ENCODE data around the gene AQR. TPM values are rescaled to one million over a fixed set of nuclear protein-coding genes. Genes with fewer than 3 reads are reported as not detected.

Gene AQR
- total and polyA plus RNA-seq, 4 experiments from 2014 or later: 12.9 to 47.6 (median 29.4) TPM

- Mint-ChIP-seq H3K36me3 (no peaks in the 10 kb centered on the region), H3K27me3 (peaks cover 4 to 5% of the 10 kb centered on the region in 2 donors), H3K27ac (no peak overlapping the region), H3K9me3 (no peaks in the 10 kb centered on the region), H3K4me3 (no peak overlapping the region), H3K4me1 (peaks cover 0 to 1% (median 0%) of the 10 kb centered on the region in 4 donors)
- Histone ChIP-seq H3K9me3 (ENCODE audit: control insufficient read depth in 1 of 2, low read length in 2 of 2) (no peaks in the 10 kb centered on the region), H3K4me3 (ENCODE audit: low read length in 2 of 2) (no peak overlapping the region), H3K27ac (ENCODE audit: low read depth, low read length) (no peak overlapping the region), H3K27me3 (ENCODE audit: insufficient read depth, low read length) (no peaks in the 10 kb centered on the region), H3K36me3 (ENCODE audit: insufficient read depth, low read length) (no peaks in the 10 kb centered on the region), H3K4me1 (ENCODE audit: insufficient read depth, low read length) (no peaks in the 10 kb centered on the region)
- intact Hi-C loops (cut with micrococcal nuclease): no loop called here
- CTCF ChIA-PET (ENCODE audit: partially characterized antibody): interaction anchor here (1.2 kb wide), 1 partner anchor 9 kb away, joined by 3 read pairs; no protein-coding TSS in a partner anchor
- DNase-seq: no peak
- POLR2A ChIA-PET (ENCODE audit: partially characterized antibody): interaction anchor here (1.2 kb wide), 1 partner anchor 11 kb away, joined by 3 read pairs; no protein-coding TSS in a partner anchor
These were observed 30.4 kb upstream of the AQR start for GRCh38 chr15:34999906-35000305.

DNA sequence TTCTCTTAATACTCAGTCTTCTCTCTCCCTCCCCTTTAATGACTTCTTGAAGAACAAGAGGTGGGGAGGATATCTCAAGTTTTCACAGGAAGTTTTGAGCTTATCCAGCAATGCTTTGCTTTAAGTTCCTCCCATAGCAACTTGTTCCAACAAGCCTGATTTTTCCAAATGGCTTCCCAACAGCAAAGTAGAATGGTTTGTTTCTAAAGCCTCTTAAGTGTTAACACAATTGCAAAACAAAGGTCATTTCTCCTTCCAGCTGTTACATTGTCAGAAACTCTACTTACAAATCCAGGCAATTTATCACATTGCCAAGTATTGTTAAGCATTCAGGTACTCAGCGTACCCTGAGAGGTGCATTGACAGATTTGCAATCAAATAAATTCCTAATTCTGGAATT, 25.4 kb upstream of the AQR start:
- Histone ChIP-seq H3K27me3 (ENCODE audit: insufficient read depth, low read length) (no peaks in the 10 kb centered on the region), H3K27ac (ENCODE audit: low read depth, low read length) (no peak overlapping the region), H3K4me1 (ENCODE audit: insufficient read depth, low read length) (no peaks in the 10 kb centered on the region), H3K36me3 (ENCODE audit: insufficient read depth, low read length) (no peaks in the 10 kb centered on the region), H3K9me3 (ENCODE audit: control insufficient read depth in 1 of 2, low read length in 2 of 2) (no peaks in the 10 kb centered on the region), H3K4me3 (ENCODE audit: low read length in 2 of 2) (no peak overlapping the region)
- Mint-ChIP-seq H3K36me3 (no peaks in the 10 kb centered on the region), H3K27ac (no peak overlapping the region), H3K9me3 (no peaks in the 10 kb centered on the region), H3K4me1 (peaks cover 2 to 14% (median 11%) of the 10 kb centered on the region in 4 donors), H3K27me3 (peaks cover 4 to 5% of the 10 kb centered on the region in 2 donors), H3K4me3 (no peak overlapping the region)
- intact Hi-C loops (cut with micrococcal nuclease): no loop called here
- no peak for DNase-seq
- ChIA-PET CTCF (ENCODE audit: partially characterized antibody) (interaction anchor here (1.1 kb wide), 1 partner anchor 20 kb away, joined by 3 read pairs; no protein-coding TSS in a partner anchor), POLR2A (ENCODE audit: partially characterized antibody) (no interaction called here)

DNA sequence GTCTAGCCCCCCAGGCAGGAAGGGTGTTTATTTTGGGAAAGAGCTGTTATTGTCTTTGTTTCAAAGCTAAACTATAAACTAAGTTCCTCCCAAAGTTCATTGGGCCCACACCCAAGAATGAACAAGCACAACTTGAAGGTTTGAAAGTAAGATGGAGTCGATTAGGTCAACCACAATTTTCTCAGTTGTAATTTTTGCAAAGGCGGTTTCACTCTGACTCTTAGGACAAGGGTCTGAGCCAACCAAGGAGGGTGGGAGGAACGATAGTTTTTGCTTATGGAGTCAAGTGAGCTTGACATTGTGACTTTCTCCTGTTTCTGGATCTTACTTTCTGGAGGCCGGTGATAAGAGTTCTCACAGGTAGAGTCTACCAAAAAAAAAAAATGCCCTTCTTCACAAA, 24.3 kb upstream of the AQR start:
- ChIA-PET CTCF (ENCODE audit: partially characterized antibody) (no interaction called here), POLR2A (ENCODE audit: partially characterized antibody) (no interaction called here)
- H3K36me3 ChIP-seq (ENCODE audit: insufficient read depth, low read length): no peaks in the 10 kb centered on the region
- H3K27ac ChIP-seq (ENCODE audit: low read depth, low read length): no peak overlapping the region
- intact Hi-C loops (cut with micrococcal nuclease): no loop called here
- no peak overlapping the region for H3K4me3 ChIP-seq (ENCODE audit: low read length in 2 of 2)
- H3K4me1 ChIP-seq (ENCODE audit: insufficient read depth, low read length): peaks cover 7% of the 10 kb centered on the region
- Mint-ChIP-seq H3K9me3 (no peaks in the 10 kb centered on the region), H3K27me3 (peaks cover 4 to 5% of the 10 kb centered on the region in 2 donors), H3K4me3 (no peak overlapping the region), H3K4me1 (peaks cover 9 to 24% (median 16%) of the 10 kb centered on the region in 4 donors), H3K36me3 (no peaks in the 10 kb centered on the region), H3K27ac (no peak overlapping the region)
- DNase-seq: no peak
- no peaks in the 10 kb centered on the region for H3K27me3 ChIP-seq (ENCODE audit: insufficient read depth, low read length)
- H3K9me3 ChIP-seq (ENCODE audit: control insufficient read depth in 1 of 2, low read length in 2 of 2): no peaks in the 10 kb centered on the region

GRCh38 chr15:34993412-34993811, 23.9 kb upstream of the AQR start:
- CTCF ChIA-PET (ENCODE audit: partially characterized antibody): no interaction called here
- intact Hi-C loops (cut with micrococcal nuclease): no loop called here
- H3K27ac ChIP-seq (ENCODE audit: low read depth, low read length): no peak overlapping the region
- H3K27ac Mint-ChIP-seq: no peak overlapping the region
- H3K4me1 Mint-ChIP-seq: peaks cover 9 to 29% (median 17%) of the 10 kb centered on the region in 4 donors
- DNase-seq: no peak
- H3K36me3 ChIP-seq (ENCODE audit: insufficient read depth, low read length): no peaks in the 10 kb centered on the region
- peaks cover 0 to 3% of the 10 kb centered on the region in 2 donors for H3K36me3 Mint-ChIP-seq
- peaks cover 5% of the 10 kb centered on the region in 2 donors for H3K27me3 Mint-ChIP-seq
- peaks cover 8% of the 10 kb centered on the region for H3K4me1 ChIP-seq (ENCODE audit: insufficient read depth, low read length)
- H3K4me3 Mint-ChIP-seq: no peak overlapping the region
- POLR2A ChIA-PET (ENCODE audit: partially characterized antibody): no interaction called here
- no peaks in the 10 kb centered on the region for H3K27me3 ChIP-seq (ENCODE audit: insufficient read depth, low read length)
- H3K9me3 ChIP-seq (ENCODE audit: control insufficient read depth in 1 of 2, low read length in 2 of 2): no peaks in the 10 kb centered on the region
- no peak overlapping the region for H3K4me3 ChIP-seq (ENCODE audit: low read length in 2 of 2)
- H3K9me3 Mint-ChIP-seq: no peaks in the 10 kb centered on the region

DNA sequence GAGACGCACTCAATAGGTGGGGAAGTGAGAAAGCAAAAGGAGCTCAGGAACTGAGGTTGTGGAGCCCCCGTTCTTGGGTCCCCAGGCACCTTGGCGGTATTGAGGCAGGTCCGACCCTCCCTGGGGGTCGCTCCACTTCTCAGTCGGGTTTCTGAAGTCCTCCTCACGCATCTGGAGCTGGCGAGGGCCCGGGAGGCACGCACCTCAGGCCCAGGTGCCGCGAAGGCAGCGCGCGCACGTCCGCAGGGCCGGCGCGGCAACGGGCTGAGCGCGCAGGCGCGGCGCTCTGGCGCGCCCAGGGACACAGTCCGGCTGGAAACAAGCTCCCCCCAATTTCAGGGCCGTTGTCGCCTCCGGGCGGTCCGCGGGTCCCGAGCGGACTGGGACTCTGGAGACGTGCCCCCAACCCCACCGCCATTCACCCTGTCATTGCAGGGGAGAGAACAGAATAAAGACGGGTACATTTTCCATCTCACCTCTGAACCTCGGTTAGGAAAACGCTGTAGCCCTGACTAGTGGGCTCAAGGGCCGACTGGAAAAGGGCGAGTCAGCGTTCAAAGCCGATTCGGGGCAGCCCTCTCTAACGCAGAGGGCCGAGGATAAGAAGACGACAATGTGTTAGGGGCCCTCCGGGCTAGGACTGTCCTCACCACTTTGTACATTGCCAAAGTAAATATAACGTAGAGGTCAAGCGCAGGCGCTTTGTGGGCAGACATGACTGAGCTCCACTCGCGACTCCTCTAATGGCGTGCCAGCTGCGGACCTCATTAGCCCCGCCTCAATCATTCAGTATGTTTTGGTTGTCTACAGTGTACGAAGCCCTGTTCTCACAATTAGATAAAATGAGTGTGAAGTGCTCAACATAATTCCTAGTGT, 18.7 kb upstream of the AQR start, which contains the start of gene ZNF770:
Gene ZNF770, minus strand, starts transcription at position 261 of the 876 bp plus-strand sequence. CDS start 4,853 bp downstream, outside the sequence.
- intact Hi-C loops (cut with micrococcal nuclease): loop anchor here (1.0 to 10.0 kb wide), 6 partner anchors 19 to 949 kb away; partner anchors contain the start of genes AQR, AVEN, EMC7 and LPCAT4
- peaks cover 47% of the 10 kb centered on the region for H3K4me1 ChIP-seq (ENCODE audit: insufficient read depth, low read length)
- POLR2A ChIA-PET (ENCODE audit: partially characterized antibody): interaction anchor here (0.6 to 6.9 kb wide), 22 partner anchors 10 to 950 kb away, joined by 3 to 210 read pairs (median 5); partner anchors contain the start of genes AQR, AVEN, DPH6 and EMC4
- H3K4me3 ChIP-seq (ENCODE audit: low read length in 2 of 2): peak within 1 kb of the TSS; percentile 97 to 100
- Mint-ChIP-seq H3K27me3 (peaks cover 0 to 3% of the 10 kb centered on the region in 2 donors), H3K4me3 (peak within 1 kb of the TSS; percentile 94 to 100 (median 98)), H3K36me3 (peaks cover 0 to 31% of the 10 kb centered on the region in 2 donors), H3K9me3 (no peaks in the 10 kb centered on the region), H3K27ac (peak within 1 kb of the TSS; percentile 98 to 100 (median 99)), H3K4me1 (peaks cover 29 to 54% (median 38%) of the 10 kb centered on the region in 4 donors)
- CTCF ChIA-PET (ENCODE audit: partially characterized antibody): interaction anchor here (0.7 to 8.0 kb wide), 3 partner anchors 11 to 19 kb away, joined by 3 to 76 read pairs (median 8); partner anchors contain the start of gene AQR
- peak; percentile 76 to 88 (median 85) for DNase-seq
- H3K36me3 ChIP-seq (ENCODE audit: insufficient read depth, low read length): no peaks in the 10 kb centered on the region
- H3K9me3 ChIP-seq (ENCODE audit: control insufficient read depth in 1 of 2, low read length in 2 of 2): no peaks in the 10 kb centered on the region
- H3K27ac ChIP-seq (ENCODE audit: low read depth, low read length): peak within 1 kb of the TSS; percentile 96
- H3K27me3 ChIP-seq (ENCODE audit: insufficient read depth, low read length): no peaks in the 10 kb centered on the region

DNA sequence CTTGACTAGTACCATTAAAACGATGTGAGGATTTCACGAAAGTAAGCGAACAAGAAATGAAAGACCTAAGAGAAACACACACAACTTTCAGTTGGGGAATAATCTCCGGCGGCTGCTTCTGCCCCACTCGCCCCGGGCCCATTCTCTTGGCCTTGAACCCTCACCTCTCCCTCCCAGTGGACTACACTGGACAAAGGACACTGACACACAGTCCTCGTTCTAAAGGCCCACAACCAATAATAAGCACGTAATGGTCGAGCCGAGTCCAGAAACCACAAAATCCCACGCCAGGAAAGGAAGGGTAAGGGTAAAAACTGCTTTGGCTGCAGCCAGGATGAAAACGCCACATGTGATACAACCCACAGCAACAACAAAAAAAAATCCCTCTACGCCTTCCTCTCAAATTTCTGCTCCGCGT, 18.1 kb upstream of the AQR start:
- DNase-seq: no peak
- H3K4me3 ChIP-seq (ENCODE audit: low read length in 2 of 2): peak overlapping the region; percentile 97 to 100
- Mint-ChIP-seq H3K9me3 (no peaks in the 10 kb centered on the region), H3K4me1 (peaks cover 29 to 54% (median 36%) of the 10 kb centered on the region in 4 donors), H3K4me3 (peak overlapping the region; percentile 94 to 100 (median 98)), H3K36me3 (peaks cover 5 to 38% of the 10 kb centered on the region in 2 donors), H3K27ac (peak overlapping the region; percentile 98 to 100 (median 99)), H3K27me3 (peaks cover 0 to 3% of the 10 kb centered on the region in 2 donors)
- ChIA-PET POLR2A (ENCODE audit: partially characterized antibody) (interaction anchor here (0.8 to 6.9 kb wide), 18 partner anchors 9 to 949 kb away, joined by 3 to 210 read pairs (median 6); partner anchors contain the start of genes AQR, AVEN, DPH6 and EMC4), CTCF (ENCODE audit: partially characterized antibody) (interaction anchor here (0.7 to 8.0 kb wide), 3 partner anchors 10 to 18 kb away, joined by 3 to 76 read pairs (median 8); partner anchors contain the start of gene AQR)
- no peaks in the 10 kb centered on the region for H3K9me3 ChIP-seq (ENCODE audit: control insufficient read depth in 1 of 2, low read length in 2 of 2)
- peaks cover 47% of the 10 kb centered on the region for H3K4me1 ChIP-seq (ENCODE audit: insufficient read depth, low read length)
- peak overlapping the region; percentile 96 for H3K27ac ChIP-seq (ENCODE audit: low read depth, low read length)
- intact Hi-C loops (cut with micrococcal nuclease): loop anchor here (1.0 to 10.0 kb wide), 6 partner anchors 18 to 949 kb away; partner anchors contain the start of genes AQR, AVEN, EMC7 and LPCAT4
- H3K36me3 ChIP-seq (ENCODE audit: insufficient read depth, low read length): peaks cover 4% of the 10 kb centered on the region
- H3K27me3 ChIP-seq (ENCODE audit: insufficient read depth, low read length): no peaks in the 10 kb centered on the region

Measured in CD4-positive, alpha-beta memory T cell (primary cell).